IMR-90 (cell line): ENCODE results near the gene TMEM235. TPM values are rescaled to one million over a fixed set of nuclear protein-coding genes. Genes with fewer than 3 reads are reported as not detected.

Experiments used
- ATAC-seq: fragments of 200-7000 bp; cut with Tn5 transposase; 2 replicates; pipeline ENCODE4 v1.9.1; 2020; ENCODE audit warnings: low read depth, mild to moderate bottlenecking, moderate library complexity
- BruUV-seq: library from RNA; stranded (reverse); fragments of 400-500 nt; replicated peaks from 2 replicates; lab custom pipeline; 2021; lab: Mats Ljungman, UMichigan
- CTCF ChIA-PET: fragments of 300-600 bp; formaldehyde crosslinking; extraction: SDS; loops from one replicate; lab custom pipeline; 2021; ENCODE audit warnings: antibody characterized with exemption; lab: Yijun Ruan, JAX
- POLR2A ChIA-PET: fragments of 300-600 bp; sonication (Branson Sonifier 250); formaldehyde crosslinking; loops from one replicate; lab custom pipeline; 2022; ENCODE audit warnings: antibody characterized with exemption; ENCODE audit not compliant: unreplicated experiment; lab: Charles Lee
- DNase-seq: peaks from one replicate; pipeline ENCODE4 v3.0.0; 2013
- H2AFZ ChIP-seq: replicated peaks from 2 replicates; pipeline ENCODE3; 2013; ENCODE audit warnings: low read length, mild to moderate bottlenecking; ENCODE audit not compliant: poor library complexity
- H2AK5ac ChIP-seq: 2 replicates; pipeline ENCODE4 v1.6.1; 2013; ENCODE audit warnings: low read depth, low read length, inconsistent platforms
- H2AK9ac ChIP-seq: replicated peaks from 2 replicates; pipeline ENCODE3; 2013; ENCODE audit warnings: mild to moderate bottlenecking, low read depth, low read length, moderate library complexity; ENCODE audit not compliant: poor library complexity
- H2BK120ac ChIP-seq: 2 replicates; pipeline ENCODE4 v1.6.1; 2013; ENCODE audit warnings: low read depth, low read length, inconsistent platforms
- H2BK15ac ChIP-seq: 3 replicates; pipeline ENCODE4 v1.6.1; 2013; ENCODE audit warnings: low read depth, low read length, inconsistent platforms
- H2BK20ac ChIP-seq: 2 replicates; pipeline ENCODE4 v1.6.1; 2013; ENCODE audit warnings: low read depth, mild to moderate bottlenecking, inconsistent platforms, low read length, moderate library complexity
- H2BK5ac ChIP-seq: 2 replicates; pipeline ENCODE4 v1.6.1; 2013; ENCODE audit warnings: mild to moderate bottlenecking, low read depth, low read length, inconsistent platforms; ENCODE audit not compliant: poor library complexity, severe bottlenecking
- H3K14ac ChIP-seq: replicated peaks from 2 replicates; pipeline ENCODE4 v1.6.1; 2013; ENCODE audit warnings: low read depth, low read length, inconsistent platforms
- H3K18ac ChIP-seq: 2 replicates; pipeline ENCODE4 v1.6.1; 2013; ENCODE audit warnings: low read depth, low read length, control low read depth
- H3K23ac ChIP-seq: 2 replicates; pipeline ENCODE4 v1.6.1; 2013; ENCODE audit warnings: low read depth, low read length, inconsistent platforms
- H3K27ac ChIP-seq: 2 replicates; pipeline ENCODE4 v1.5.1; 2013; ENCODE audit warnings: mild to moderate bottlenecking, control low read depth, low read length; ENCODE audit not compliant: insufficient read depth
- H3K27me3 ChIP-seq: 2 replicates; pipeline ENCODE4 v1.6.1; 2013; ENCODE audit warnings: low read length; ENCODE audit not compliant: control insufficient read depth, insufficient read depth
- H3K36me3 ChIP-seq: 2 replicates; pipeline ENCODE4 v1.6.1; 2013; ENCODE audit warnings: low read length, mixed read lengths; ENCODE audit not compliant: control insufficient read depth, insufficient read depth
- H3K4ac ChIP-seq: 2 replicates; pipeline ENCODE4 v1.6.1; 2013; ENCODE audit warnings: low read depth, low read length, inconsistent platforms
- H3K4me1 ChIP-seq: 2 replicates; pipeline ENCODE4 v1.6.1; 2013; ENCODE audit warnings: low read length, mixed read lengths; ENCODE audit not compliant: control insufficient read depth, insufficient read depth
- H3K4me2 ChIP-seq: 2 replicates; pipeline ENCODE4 v1.6.1; 2013; ENCODE audit warnings: low read depth, mild to moderate bottlenecking, control low read depth, low read length, moderate library complexity
- H3K4me3 ChIP-seq: 2 replicates; pipeline ENCODE4 v1.5.1; 2013; ENCODE audit warnings: low read depth, mild to moderate bottlenecking, control low read depth, low read length, moderate library complexity; ENCODE audit not compliant: insufficient read depth
- H3K56ac ChIP-seq: 2 replicates; pipeline ENCODE4 v1.6.1; 2013; ENCODE audit warnings: low read length, inconsistent platforms; ENCODE audit not compliant: insufficient read depth; ENCODE audit errors: extremely low read depth
- H3K79me1 ChIP-seq, 2 experiments: 2 replicates each; pipeline ENCODE4 v1.6.1; 2013; ENCODE audit warnings: low read length in 2 of 2, inconsistent platforms in 1 of 2, low read depth in 1 of 2
- H3K9ac ChIP-seq: 2 replicates; pipeline ENCODE4 v1.6.1; 2013; ENCODE audit warnings: low read depth, low read length, control low read depth
- H3K9me1 ChIP-seq: 2 replicates; pipeline ENCODE4 v1.6.1; 2013; ENCODE audit warnings: low read length, inconsistent platforms; ENCODE audit not compliant: insufficient read depth
- H3K9me3 ChIP-seq: 2 replicates; pipeline ENCODE4 v1.6.1; 2013; ENCODE audit warnings: low read length; ENCODE audit not compliant: control insufficient read depth, insufficient read depth
- H4K20me1 ChIP-seq: 2 replicates; pipeline ENCODE4 v1.6.1; 2013; ENCODE audit warnings: low read length, inconsistent platforms; ENCODE audit not compliant: insufficient read depth
- H4K5ac ChIP-seq: 2 replicates; pipeline ENCODE4 v1.6.1; 2013; ENCODE audit warnings: mild to moderate bottlenecking, low read depth, low read length, control low read depth
- H4K8ac ChIP-seq, 2 experiments: 2 replicates each; pipeline ENCODE4 v1.6.1; 2013; ENCODE audit warnings: low read depth in 2 of 2, low read length in 2 of 2, control low read depth in 1 of 2, inconsistent platforms in 1 of 2
- H4K91ac ChIP-seq: 2 replicates; pipeline ENCODE4 v1.6.1; 2013; ENCODE audit warnings: low read depth, low read length, inconsistent platforms; ENCODE audit not compliant: insufficient read depth
- CEBPB ChIP-seq: IDR thresholded peaks from 2 replicates; pipeline ENCODE4 v1.6.1; 2012; ENCODE audit warnings: low read depth, low read length, improper control_type of control experiment
- FOS ChIP-seq: fragments of 150-350 bp; IDR thresholded peaks from 2 replicates; pipeline ENCODE4 v1.6.1; 2016; ENCODE audit warnings: low read depth, low read length
- WGBS, 2 experiments: methylation state at CpG; one replicate each; pipeline versions ENCODE4 v1.1.5 to v1.1.7; 2013; ENCODE audit warnings: missing lambda C conversion rate in 2 of 2; ENCODE audit not compliant: insufficient read length in 1 of 2; ENCODE audit errors: extremely low coverage in 2 of 2; 5-methylcytosine and 5-hydroxymethylcytosine counted together
- dilution Hi-C: fragments of 300-500 bp; cut with HindIII; formaldehyde crosslinking; loops from one replicate; pipeline ENCODE4 v1.14.3; 2018; ENCODE audit warnings: low sequenced_read_pairs; ENCODE audit not compliant: unreplicated experiment
- in situ Hi-C: fragments of 300-500 bp; cut with MboI; formaldehyde crosslinking; loops from 3 replicates; pipeline ENCODE4 v1.14.3; 2019; ENCODE audit warnings: low sequenced_read_pairs, inconsistent platforms, mixed read lengths
- intact Hi-C: fragments of 100-400 bp; cut with micrococcal nuclease; formaldehyde crosslinking; loops from 2 replicates; pipeline ENCODE4 v1.10.0; 2022
- polyA plus RNA-seq, 3 experiments: library from polyadenylated mRNA; depleted of rRNA; stranded (reverse); fragments of >200 nt; gene quantifications; 2 replicates each; pipeline ENCODE4 v1.2.3, GENCODE V29; 2012; ENCODE audit warnings: low replicate concordance in 1 of 3
- total RNA-seq: library from RNA; depleted of rRNA; stranded (reverse); fragments of >200 nt; gene quantifications from 2 replicates; pipeline ENCODE4 v1.2.3, GENCODE V29; 2012

The TMEM235 gene
- total and polyA plus RNA-seq, 2 of the 4 experiments (the other 2 are of a cell fraction): not detected

DNA sequence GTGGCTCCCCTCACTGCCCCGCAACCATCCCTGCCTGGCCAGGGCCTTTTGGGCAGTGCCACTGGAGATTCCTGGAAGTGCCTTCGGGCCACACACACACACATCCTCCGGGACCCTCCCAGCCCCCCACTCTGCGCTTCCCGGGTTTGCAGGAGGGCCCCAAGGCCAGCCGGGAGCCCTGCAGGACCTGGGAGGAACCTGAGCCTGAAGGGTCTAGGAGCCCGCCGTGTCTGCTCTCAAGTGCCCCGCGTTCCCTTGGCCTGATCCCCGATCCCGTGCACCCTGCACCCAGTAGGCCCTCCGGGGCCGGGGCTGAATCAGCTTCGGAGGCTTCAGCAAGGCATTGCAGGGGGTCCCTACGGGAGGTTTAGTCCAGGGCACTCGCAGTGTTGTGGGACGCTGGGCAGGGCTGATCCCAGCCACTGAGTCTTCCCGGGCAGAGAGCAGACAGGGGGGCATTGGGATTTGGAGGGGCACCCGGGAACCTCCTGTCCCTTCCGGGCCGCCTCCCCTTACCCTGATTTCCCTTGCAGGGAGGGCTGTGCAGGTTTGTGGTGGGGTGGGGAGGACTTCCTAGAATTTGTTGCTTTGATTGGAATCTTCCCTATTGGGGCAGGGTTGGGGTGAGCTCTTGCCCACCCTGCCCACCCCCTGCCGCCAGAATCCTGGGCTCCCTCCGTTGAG is 36.9 kb downstream of the TMEM235 start:
- in situ Hi-C loops (no loop called here), intact Hi-C loops (no loop called here), dilution Hi-C loops (no loop called here)
- Histone ChIP-seq H2BK120ac (no peak overlapping the region), H3K27ac (no peak overlapping the region), H2BK5ac (no peak overlapping the region), H2AFZ (no peak overlapping the region), H3K56ac (no peak overlapping the region), H3K4ac (no peak overlapping the region), H4K5ac (no peak overlapping the region), H2BK20ac (no peak overlapping the region), H4K8ac (no peak overlapping the region), H2BK15ac (no peak overlapping the region), H3K23ac (no peak overlapping the region), H3K79me1 (no peaks in the 10 kb centered on the region), H4K20me1 (no peaks in the 10 kb centered on the region), H3K9me3 (no peaks in the 10 kb centered on the region), H3K27me3 (peaks cover 48% of the 10 kb centered on the region), H3K14ac (no peak overlapping the region), H3K9ac (no peak overlapping the region), H3K36me3 (no peaks in the 10 kb centered on the region), H3K4me3 (no peak overlapping the region), H2AK5ac (no peak overlapping the region), H3K4me1 (peaks cover 13% of the 10 kb centered on the region; the same call in 1 of the 2 replicates), H2AK9ac (no peak overlapping the region), H3K18ac (no peak overlapping the region; the same call in 1 of the 2 replicates), H4K91ac (no peak overlapping the region), H3K4me2 (no peak overlapping the region), H3K9me1 (no peaks in the 10 kb centered on the region)
- no peak for DNase-seq
- ChIA-PET POLR2A (no interaction called here), CTCF (no interaction called here)
- 68% methylated on average over 14 of the region's 24 CpGs; no CpG with 5 or more reads in 1 of the 2 experiments for WGBS, 2 experiments
- ATAC-seq: no peak
- no peak for TF ChIP-seq CEBPB
- TF ChIP-seq FOS: no peak
- no TSS peak for BruUV-seq
